ENCODE results near the gene WDR37. TPM values are rescaled to one million over a fixed set of nuclear protein-coding genes. Genes with fewer than 3 reads are reported as not detected.

WDR37 gene
- total and polyA plus RNA-seq, 9 of the 15 experiments (the other 6 are each of a cell fraction or from before 2014, with no cell fraction given), result 2.3 to 11.6 (median 6.7) TPM

DNA sequence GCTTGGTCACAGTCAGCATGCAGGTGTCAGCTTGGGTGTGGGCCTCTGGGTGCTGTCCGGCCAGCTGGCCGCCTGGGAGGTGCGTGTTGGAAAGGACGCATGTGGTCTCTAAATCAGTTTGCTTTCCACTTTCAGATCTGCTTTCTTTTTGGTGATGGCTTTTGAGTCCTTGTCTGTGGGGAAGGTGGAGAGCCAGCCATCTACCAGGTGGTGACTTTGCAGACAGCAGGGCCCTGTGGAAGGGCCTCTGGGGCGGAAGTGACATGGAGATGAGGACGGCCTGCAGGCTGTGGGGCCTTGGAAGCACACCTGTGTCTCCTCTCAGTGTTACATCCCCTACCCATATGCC lies 59.4 kb downstream of the WDR37 start:
- TF ChIP-seq ETV1 (tag; conservative IDR thresholded peaks at IDR 0.05; ENCODE audit: low read depth) (no peak), ZNF592 (IDR thresholded peaks at IDR 0.05) (no peak), CREBBP (IDR thresholded peaks at IDR 0.05; ENCODE audit: low read depth, low read length) (no peak), ARID2 (IDR thresholded peaks at IDR 0.05) (no peak), ZNF780A (CRISPR knock-in tag; IDR thresholded peaks at IDR 0.05) (no peak), NR4A1 (CRISPR knock-in tag; IDR thresholded peaks at IDR 0.05) (no peak), NR4A1 (tag; IDR thresholded peaks at IDR 0.05) (no peak), HINFP (tag; conservative IDR thresholded peaks at IDR 0.05; ENCODE audit: low read depth) (no peak)
- in situ Hi-C loops (cut with MboI), result no loop called here
- BruUV-seq (replicated peaks), result no TSS peak
- 80% methylated on average over 6 of the region's 6 CpGs for WGBS (ENCODE audit: insufficient coverage, low coverage, missing lambda C conversion rate)
- Histone ChIP-seq H3K36me3 (ENCODE audit: control insufficient read depth, insufficient read depth, low read length) (peaks cover 55% of the 10 kb centered on the region; the same call in 2 of the 3 replicates), H3K9ac (ENCODE audit: insufficient read depth in 1 of 2, low read depth in 2 of 2, low read length in 2 of 2) (no peak overlapping the region), H3K79me2 (ENCODE audit: control insufficient read depth, insufficient read depth, low read length) (no peaks in the 10 kb centered on the region), H3K4me1 (replicated peaks in 1 of 2; ENCODE audit: control insufficient read depth in 2 of 2, insufficient read depth in 2 of 2, low read length in 2 of 2) (peaks cover 0 to 2% of the 10 kb centered on the region in 2 experiments; a peak in 1 of 5 replicates), H3K9me1 (ENCODE audit: control insufficient read depth, insufficient read depth, low read length) (no peaks in the 10 kb centered on the region), H3K27ac (ENCODE audit: extremely low read depth, low read depth, low read length) (no peak overlapping the region), H2AFZ (ENCODE audit: low read depth, low read length) (no peak overlapping the region), H3K27me3 (ENCODE audit: control insufficient read depth in 2 of 2, insufficient read depth in 2 of 2, low read length in 2 of 2) (no peaks in the 10 kb centered on the region), H3K4me2 (ENCODE audit: insufficient read depth, low read length) (no peak overlapping the region), H3K9me3 (replicated peaks; ENCODE audit: control insufficient read depth, insufficient read depth, low read depth, low read length) (no peaks in the 10 kb centered on the region), H4K20me1 (replicated peaks; ENCODE audit: control insufficient read depth, insufficient read depth, low read length) (0 out of 2 replicates have a peak, but pooled peaks cover 3% of the 10 kb centered on the region), H3K4me3 (no peak overlapping the region)
- intact Hi-C loops (cut with micrococcal nuclease), result no loop called here
- POLR2A ChIA-PET, result no interaction called here
- FAIRE-seq (no peak), DNase-seq (ENCODE audit: extremely low read depth in 1 of 4, low spot score in 3 of 4) (no peak), ATAC-seq (no peak)
- CTCF ChIA-PET (ENCODE audit: low intra/inter-chr PET ratio), result no interaction called here

Measured in K562 (cell line).